HepG2 (cell line): ENCODE data around the gene FBXO24. TPM values are rescaled to one million over a fixed set of nuclear protein-coding genes. Genes with fewer than 3 reads are reported as not detected.

Experiments used
- ESRRA ChIP-seq: sonication (generic); formaldehyde crosslinking; IDR thresholded peaks from 2 replicates; pipeline ENCODE4 v1.5.1; 2020; ENCODE audit warnings: mild to moderate bottlenecking, low read depth, missing genetic modification reagents
- HMG20B ChIP-seq: conservative IDR thresholded peaks from 2 replicates; pipeline ENCODE4 v1.6.1; 2016; ENCODE audit warnings: missing genetic modification reagents, missing compliant biosample characterization
- HOXA5 ChIP-seq: sonication (generic); formaldehyde crosslinking; IDR thresholded peaks from 2 replicates; pipeline ENCODE4 v1.4.0; 2020; ENCODE audit warnings: missing genetic modification reagents
- PCBP2 ChIP-seq: fragments of 200-400 bp; formaldehyde crosslinking; optimal IDR thresholded peaks from 2 replicates; pipeline ENCODE3; 2018; ENCODE audit warnings: low read length, low read depth; ENCODE audit not compliant: poor library complexity, severe bottlenecking
- RARG ChIP-seq: sonication (generic); formaldehyde crosslinking; IDR thresholded peaks from 2 replicates; pipeline ENCODE4 v1.4.0; 2020; ENCODE audit warnings: low read depth, mild to moderate bottlenecking, missing genetic modification reagents
- SMARCE1 ChIP-seq: fragments of 450-650 bp; IDR thresholded peaks from 2 replicates; pipeline ENCODE4 v1.6.1; 2017; ENCODE audit warnings: borderline replicate concordance
- SP1 ChIP-seq, 2 experiments: fragments of 450-650 bp in 1 of 2; sonication (generic) in 1 of 2; formaldehyde crosslinking in 1 of 2; IDR thresholded peaks; 2 replicates each; pipeline versions ENCODE4 v1.4.0 to v1.6.1; 2016 to 2020; ENCODE audit warnings: missing genetic modification reagents in 1 of 2
- THYN1 ChIP-seq: sonication (generic); formaldehyde crosslinking; IDR thresholded peaks from 2 replicates; pipeline ENCODE4 v1.8.1; 2023; ENCODE audit warnings: low read depth, mild to moderate bottlenecking, moderate library complexity, missing genetic modification reagents, borderline replicate concordance
- ZBTB21 ChIP-seq: sonication (generic); formaldehyde crosslinking; IDR thresholded peaks from 2 replicates; pipeline ENCODE4 v1.4.0; 2020; ENCODE audit warnings: missing genetic modification reagents
- ZFYVE20 ChIP-seq: sonication (generic); formaldehyde crosslinking; IDR thresholded peaks from 2 replicates; pipeline ENCODE4 v1.8.0; 2023; ENCODE audit warnings: low read depth, mild to moderate bottlenecking, moderate library complexity, missing genetic modification reagents, borderline replicate concordance
- ZNF441 ChIP-seq: sonication (generic); formaldehyde crosslinking; IDR thresholded peaks from 2 replicates; pipeline ENCODE4 v1.7.0; 2021; ENCODE audit warnings: missing genetic modification reagents, borderline replicate concordance
- ZNF768 ChIP-seq: sonication (generic); formaldehyde crosslinking; IDR thresholded peaks from 2 replicates; pipeline ENCODE4 v1.4.0; 2020; ENCODE audit warnings: missing genetic modification reagents
- ZSCAN21 ChIP-seq: sonication (generic); formaldehyde crosslinking; IDR thresholded peaks from 2 replicates; pipeline ENCODE4 v1.8.0; 2022; ENCODE audit warnings: mild to moderate bottlenecking, missing genetic modification reagents, moderate library complexity, borderline replicate concordance
- polyA plus RNA-seq, 8 experiments: library from polyadenylated mRNA; depleted of rRNA in 3 of 8; stranded (reverse) in 7 of 8; unstranded in 1 of 8; fragments of >200 nt; fragmentation: Illumina TruSeq in 4 of 8; extraction: Trizol in 4 of 8; gene quantifications; 2 replicates each; pipeline versions ENCODE4 v1.2.1 to v1.2.3, GENCODE V29; 2011 to 2016; ENCODE audit warnings: low read depth in 4 of 8, missing spikeins in 1 of 8, mixed read lengths in 1 of 8; ENCODE audit not compliant: insufficient read depth in 1 of 8
- total RNA-seq, 5 experiments: library from RNA; depleted of rRNA; stranded (reverse); fragments of >200 nt; fragmentation: Illumina TruSeq; extraction: Trizol; gene quantifications; 2 replicates each; pipeline ENCODE4 v1.2.3, GENCODE V29; 2016; ENCODE audit warnings: low read depth in 1 of 5
- TF ChIP-seq, protein P1 (sequence below): sonication (generic); formaldehyde crosslinking; IDR thresholded peaks from 2 replicates; pipeline ENCODE4 v1.5.1; 2020; ENCODE audit warnings: mild to moderate bottlenecking, missing genetic modification reagents, moderate library complexity
- TF ChIP-seq, protein P2 (sequence below): sonication (generic); formaldehyde crosslinking; IDR thresholded peaks from 2 replicates; pipeline ENCODE4 v1.4.0; 2020; ENCODE audit warnings: missing genetic modification reagents
- TF ChIP-seq, protein P3 (sequence below): sonication (generic); formaldehyde crosslinking; IDR thresholded peaks from 2 replicates; pipeline ENCODE4 v1.5.0; 2020; ENCODE audit warnings: mild to moderate bottlenecking, missing genetic modification reagents

FBXO24 gene
- total and polyA plus RNA-seq, 2 of the 13 experiments (the other 11 are each of a cell fraction or from before 2014, with no cell fraction given) = 0.20 to 0.55 TPM

- TF ChIP-seq, protein P1, sequence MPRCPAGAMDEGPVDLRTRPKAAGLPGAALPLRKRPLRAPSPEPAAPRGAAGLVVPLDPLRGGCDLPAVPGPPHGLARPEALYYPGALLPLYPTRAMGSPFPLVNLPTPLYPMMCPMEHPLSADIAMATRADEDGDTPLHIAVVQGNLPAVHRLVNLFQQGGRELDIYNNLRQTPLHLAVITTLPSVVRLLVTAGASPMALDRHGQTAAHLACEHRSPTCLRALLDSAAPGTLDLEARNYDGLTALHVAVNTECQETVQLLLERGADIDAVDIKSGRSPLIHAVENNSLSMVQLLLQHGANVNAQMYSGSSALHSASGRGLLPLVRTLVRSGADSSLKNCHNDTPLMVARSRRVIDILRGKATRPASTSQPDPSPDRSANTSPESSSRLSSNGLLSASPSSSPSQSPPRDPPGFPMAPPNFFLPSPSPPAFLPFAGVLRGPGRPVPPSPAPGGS (CRISPR knock-in tag) = peak; percentile 79; the same call in 1 of the 2 replicates
- TF ChIP-seq ZFYVE20 (CRISPR knock-in tag) (no peak), SP1 (IDR thresholded peaks at IDR 0.05) (no peak), SP1 (CRISPR knock-in tag; IDR thresholded peaks at IDR 0.05) (peak; percentile 67; the same call in 1 of the 2 replicates), ESRRA (CRISPR knock-in tag) (0 out of 2 replicates have a peak, but pooled peaks have one; percentile 23), PCBP2 (peak; percentile 11), RARG (CRISPR knock-in tag) (no peak), SMARCE1 (no peak), ZNF441 (CRISPR knock-in tag) (0 out of 2 replicates have a peak, but pooled peaks have one; percentile 5), THYN1 (CRISPR knock-in tag) (0 out of 2 replicates have a peak, but pooled peaks have one; percentile 23), HOXA5 (CRISPR knock-in tag) (0 out of 2 replicates have a peak, but pooled peaks have one; percentile 44), ZNF768 (CRISPR knock-in tag) (peak; percentile 65; the same call in 1 of the 2 replicates), ZBTB21 (CRISPR knock-in tag) (peak; percentile 38; the same call in 1 of the 2 replicates), HMG20B (CRISPR knock-in tag) (no peak), ZSCAN21 (CRISPR knock-in tag) (peak; percentile 15; the same call in 1 of the 2 replicates)
- TF ChIP-seq, protein P2, sequence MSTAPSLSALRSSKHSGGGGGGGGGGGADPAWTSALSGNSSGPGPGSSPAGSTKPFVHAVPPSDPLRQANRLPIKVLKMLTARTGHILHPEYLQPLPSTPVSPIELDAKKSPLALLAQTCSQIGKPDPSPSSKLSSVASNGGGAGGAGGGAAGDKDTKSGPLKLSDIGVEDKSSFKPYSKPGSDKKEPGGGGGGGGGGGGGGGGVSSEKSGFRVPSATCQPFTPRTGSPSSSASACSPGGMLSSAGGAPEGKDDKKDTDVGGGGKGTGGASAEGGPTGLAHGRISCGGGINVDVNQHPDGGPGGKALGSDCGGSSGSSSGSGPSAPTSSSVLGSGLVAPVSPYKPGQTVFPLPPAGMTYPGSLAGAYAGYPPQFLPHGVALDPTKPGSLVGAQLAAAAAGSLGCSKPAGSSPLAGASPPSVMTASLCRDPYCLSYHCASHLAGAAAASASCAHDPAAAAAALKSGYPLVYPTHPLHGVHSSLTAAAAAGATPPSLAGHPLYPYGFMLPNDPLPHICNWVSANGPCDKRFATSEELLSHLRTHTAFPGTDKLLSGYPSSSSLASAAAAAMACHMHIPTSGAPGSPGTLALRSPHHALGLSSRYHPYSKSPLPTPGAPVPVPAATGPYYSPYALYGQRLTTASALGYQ (CRISPR knock-in tag) = no peak
- TF ChIP-seq, protein P3, sequence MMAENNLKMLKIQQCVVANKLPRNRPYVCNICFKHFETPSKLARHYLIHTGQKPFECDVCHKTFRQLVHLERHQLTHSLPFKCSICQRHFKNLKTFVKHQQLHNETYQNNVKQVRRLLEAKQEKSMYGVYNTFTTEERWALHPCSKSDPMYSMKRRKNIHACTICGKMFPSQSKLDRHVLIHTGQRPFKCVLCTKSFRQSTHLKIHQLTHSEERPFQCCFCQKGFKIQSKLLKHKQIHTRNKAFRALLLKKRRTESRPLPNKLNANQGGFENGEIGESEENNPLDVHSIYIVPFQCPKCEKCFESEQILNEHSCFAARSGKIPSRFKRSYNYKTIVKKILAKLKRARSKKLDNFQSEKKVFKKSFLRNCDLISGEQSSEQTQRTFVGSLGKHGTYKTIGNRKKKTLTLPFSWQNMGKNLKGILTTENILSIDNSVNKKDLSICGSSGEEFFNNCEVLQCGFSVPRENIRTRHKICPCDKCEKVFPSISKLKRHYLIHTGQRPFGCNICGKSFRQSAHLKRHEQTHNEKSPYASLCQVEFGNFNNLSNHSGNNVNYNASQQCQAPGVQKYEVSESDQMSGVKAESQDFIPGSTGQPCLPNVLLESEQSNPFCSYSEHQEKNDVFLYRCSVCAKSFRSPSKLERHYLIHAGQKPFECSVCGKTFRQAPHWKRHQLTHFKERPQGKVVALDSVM (CRISPR knock-in tag) = 0 out of 2 replicates have a peak, but pooled peaks have one; percentile 35
These were observed 14.9 kb upstream of the FBXO24 start (continued) for GRCh38 chr7:100570954-100571828.
